Bronchial epithelial cell (primary cell): ENCODE results near the gene LRP1B. TPM values are rescaled to one million over a fixed set of nuclear protein-coding genes. Genes with fewer than 3 reads are reported as not detected.

Source experiments
- DNase-seq: peaks from one replicate; pipeline ENCODE4 v3.0.0-alpha.2; 2010; ENCODE audit warnings: low read depth
- FAIRE-seq: peaks from 2 replicates; lab custom pipeline; 2011; peaks lifted over from hg19 to GRCh38; lab: Jason Lieb, UNC
- H3K27me3 ChIP-seq: 2 replicates; pipeline ENCODE4 v1.5.1; 2011; ENCODE audit warnings: low read length; ENCODE audit not compliant: control insufficient read depth, insufficient read depth
- H3K36me3 ChIP-seq: 2 replicates; pipeline ENCODE4 v1.5.1; 2011; ENCODE audit warnings: low read length; ENCODE audit not compliant: control insufficient read depth, insufficient read depth
- H3K4me3 ChIP-seq: 2 replicates; pipeline ENCODE4 v1.5.1; 2011; ENCODE audit warnings: mild to moderate bottlenecking, low read depth, low read length, control low read depth
- CTCF ChIP-seq: IDR thresholded peaks from 2 replicates; pipeline ENCODE4 v1.5.1; 2011; ENCODE audit warnings: mild to moderate bottlenecking, moderate library complexity, low read length, control low read depth, inconsistent platforms; ENCODE audit not compliant: insufficient read depth, severe bottlenecking
- total RNA-seq: library from RNA; depleted of rRNA; stranded (reverse); fragments of >200 nt; gene quantifications from 2 replicates; pipeline ENCODE4 v1.2.1, GENCODE V29; 2014

Gene LRP1B
- total RNA-seq, 1 donor from 2014 or later: under 0.01 TPM

- H3K27me3 ChIP-seq: no peaks in the 10 kb centered on the region
These were observed 1247.9 kb downstream of the LRP1B start for GRCh38 chr2:140882671-140883620.

GRCh38 chr2:140880573-140880972, 1250.2 kb downstream of the LRP1B start:
- H3K27me3 ChIP-seq: no peaks in the 10 kb centered on the region
- FAIRE-seq: no peak
- no peaks in the 10 kb centered on the region for H3K36me3 ChIP-seq
- H3K4me3 ChIP-seq: no peak overlapping the region
- DNase-seq: no peak
- no peak for TF ChIP-seq CTCF

More at GRCh38 chr2:140882671-140883620, 1247.9 kb downstream of the LRP1B start:
- FAIRE-seq (no peak), DNase-seq (no peak)
- H3K4me3 ChIP-seq: no peak overlapping the region
- TF ChIP-seq CTCF: no peak
- H3K36me3 ChIP-seq: no peaks in the 10 kb centered on the region

GRCh38 chr2:140876015-140876414, 1254.8 kb downstream of the LRP1B start:
- no peaks in the 10 kb centered on the region for H3K27me3 ChIP-seq
- H3K36me3 ChIP-seq: no peaks in the 10 kb centered on the region
- FAIRE-seq: no peak
- DNase-seq: no peak
- no peak for TF ChIP-seq CTCF
- H3K4me3 ChIP-seq: no peak overlapping the region

- no peak for TF ChIP-seq CTCF
- FAIRE-seq (no peak), DNase-seq (no peak)
- Histone ChIP-seq H3K27me3 (no peaks in the 10 kb centered on the region), H3K36me3 (no peaks in the 10 kb centered on the region), H3K4me3 (no peak overlapping the region)
These were observed 1256.8 kb downstream of the LRP1B start for GRCh38 chr2:140873915-140874531.

GRCh38 chr2:140869925-140870324, 1260.9 kb downstream of the LRP1B start:
- Histone ChIP-seq H3K27me3 (no peaks in the 10 kb centered on the region), H3K4me3 (no peak overlapping the region), H3K36me3 (no peaks in the 10 kb centered on the region)
- DNase-seq (no peak), FAIRE-seq (no peak)
- no peak for TF ChIP-seq CTCF
